ENCODE results near the gene CD180.
A peak's percentile ranks its signal among the peaks of the same experiment; 100 is the strongest.
"Not testable (repeated sequence)": the region's sequence is repeated elsewhere in the genome, so short reads cannot be mapped to it uniquely, and the experiment has no call there.

CD180 gene

DNA sequence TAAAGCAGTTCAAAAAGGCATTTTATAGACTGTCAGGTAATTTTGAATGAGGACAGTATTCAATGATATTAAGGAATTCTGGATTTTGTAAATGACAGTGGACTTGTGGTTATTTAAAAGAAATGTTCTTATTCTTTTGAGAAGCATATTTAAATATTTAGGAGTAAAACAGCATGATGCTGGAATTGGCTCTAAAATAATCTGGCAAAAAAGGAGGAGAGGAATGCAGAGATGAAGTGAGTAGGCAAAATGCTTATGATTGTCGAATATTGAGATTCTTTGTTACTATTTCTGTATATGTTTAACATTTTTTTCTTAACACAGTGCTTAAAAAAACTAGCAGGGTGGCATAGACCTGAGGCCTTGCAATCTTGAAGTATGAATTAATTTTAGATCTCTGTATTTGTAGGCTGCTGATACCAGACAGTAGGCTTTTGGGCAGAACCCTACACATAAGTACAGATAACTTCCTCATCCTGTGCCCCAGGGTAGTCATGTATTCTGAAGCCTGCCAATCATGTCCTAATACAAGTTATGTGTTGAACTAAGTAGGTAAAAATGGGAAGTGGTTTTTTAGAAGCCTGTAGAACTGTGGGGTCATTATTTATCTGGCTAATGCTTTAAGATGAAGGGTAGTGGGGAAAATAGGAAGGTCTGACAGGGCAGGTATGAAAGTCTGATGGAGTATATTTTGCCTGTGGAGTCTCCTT is 9.4 kb downstream of the CD180 start:
- DNase-seq: no peak

DNA sequence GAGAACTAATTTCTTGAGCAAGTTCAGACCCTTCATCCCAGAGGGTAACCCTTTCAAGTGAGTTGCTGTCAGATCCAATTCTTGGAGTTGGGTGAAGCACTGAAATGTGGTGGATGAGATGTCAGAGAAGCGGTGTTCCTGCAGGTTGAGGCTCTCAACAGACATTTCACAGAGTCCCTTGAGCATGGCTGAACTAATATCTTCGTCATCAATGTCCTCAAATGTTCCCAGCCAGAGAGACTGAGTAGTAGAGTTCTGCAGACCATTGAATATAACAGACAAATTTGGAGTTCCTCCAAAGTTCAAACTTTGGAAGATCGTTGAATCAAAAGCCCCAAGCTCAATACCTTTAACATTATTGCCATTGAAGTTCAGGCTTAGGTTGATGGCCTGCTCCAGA is 12.7 kb downstream of the CD180 start:
- no peak for DNase-seq

DNA sequence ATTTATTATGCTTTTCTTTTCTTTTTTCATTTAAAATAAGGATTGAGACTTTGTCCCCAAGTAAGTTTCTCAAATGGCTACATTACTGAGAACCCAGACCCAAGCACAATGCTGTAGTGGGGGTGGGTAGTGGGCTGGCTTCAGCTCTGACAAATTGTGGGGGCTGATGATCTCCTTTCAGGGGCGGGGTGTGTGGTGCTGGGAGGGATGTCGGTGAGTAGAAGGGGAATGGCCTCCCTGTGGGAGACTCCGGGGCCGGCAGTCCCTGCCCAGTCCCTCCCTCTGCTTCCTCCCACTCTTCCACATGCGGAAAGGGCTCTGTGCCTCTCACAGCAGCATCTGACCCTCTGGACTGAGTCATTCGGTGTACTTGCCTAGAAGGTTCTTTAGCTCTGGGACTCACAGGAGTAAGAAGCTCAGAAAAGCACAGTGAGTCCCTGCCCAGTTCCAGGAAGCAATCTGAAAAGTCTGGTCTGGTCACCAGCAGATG is 14.3 kb downstream of the CD180 start:
- DNase-seq: no peak

DNA sequence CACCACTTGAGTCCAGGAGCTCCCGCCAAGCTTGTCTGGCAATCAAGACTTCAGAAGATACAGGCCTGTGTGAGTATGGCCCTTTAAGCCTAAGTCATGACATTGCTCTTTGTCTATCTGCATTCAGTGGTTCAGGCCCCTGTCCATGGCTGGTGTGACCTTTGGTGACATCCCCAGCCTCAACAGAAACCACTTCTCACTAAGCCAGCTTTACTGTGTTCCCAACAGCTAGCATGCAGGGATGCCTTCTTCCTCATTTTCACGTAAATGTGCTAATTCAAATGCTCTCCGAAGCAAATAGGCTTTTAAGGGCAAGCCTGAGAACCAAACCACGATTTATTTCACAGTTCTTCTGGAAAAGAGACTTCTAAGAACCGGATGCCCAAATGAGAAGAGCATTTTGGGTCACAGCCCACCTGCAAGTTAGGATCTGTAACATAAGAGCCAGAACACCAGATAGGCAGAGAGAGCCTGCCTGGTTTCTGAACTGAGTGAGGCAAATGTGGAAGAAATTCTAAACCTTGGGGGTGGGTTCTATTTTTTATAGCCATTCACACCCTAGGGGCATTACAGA is 14.9 kb downstream of the CD180 start:
- DNase-seq: no peak

DNA sequence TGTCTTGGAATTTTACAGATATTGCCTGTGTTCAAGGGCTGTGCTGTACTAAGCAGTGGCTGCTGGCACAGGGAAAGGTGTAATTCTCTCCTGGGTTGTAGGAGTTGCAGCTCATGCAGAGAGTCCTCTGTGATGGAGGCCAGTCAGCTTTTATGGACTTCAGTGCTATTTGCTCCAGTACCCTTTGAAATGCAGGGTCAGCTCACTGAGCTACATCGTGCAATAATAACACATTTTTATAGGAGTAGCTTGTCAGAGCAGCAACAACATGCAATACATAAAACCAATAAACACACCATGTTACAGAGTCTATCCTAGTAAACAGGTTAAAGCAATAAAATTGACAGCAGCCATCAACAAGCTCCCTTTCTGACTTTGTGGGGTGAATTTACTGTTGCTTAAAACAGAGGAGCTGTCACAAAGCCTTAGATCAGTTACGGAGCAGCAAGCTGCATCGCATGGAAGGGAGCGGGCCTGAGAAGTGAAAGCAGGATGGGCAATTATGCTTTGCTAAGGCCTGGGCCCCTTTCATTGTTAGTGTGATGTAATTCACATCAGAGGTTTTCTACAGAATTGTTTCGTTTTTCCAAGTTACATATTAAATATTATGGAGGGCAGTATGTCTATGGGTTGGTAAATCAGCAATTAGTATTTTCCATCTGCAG is 16.8 kb downstream of the CD180 start:
- no peak for DNase-seq

DNA sequence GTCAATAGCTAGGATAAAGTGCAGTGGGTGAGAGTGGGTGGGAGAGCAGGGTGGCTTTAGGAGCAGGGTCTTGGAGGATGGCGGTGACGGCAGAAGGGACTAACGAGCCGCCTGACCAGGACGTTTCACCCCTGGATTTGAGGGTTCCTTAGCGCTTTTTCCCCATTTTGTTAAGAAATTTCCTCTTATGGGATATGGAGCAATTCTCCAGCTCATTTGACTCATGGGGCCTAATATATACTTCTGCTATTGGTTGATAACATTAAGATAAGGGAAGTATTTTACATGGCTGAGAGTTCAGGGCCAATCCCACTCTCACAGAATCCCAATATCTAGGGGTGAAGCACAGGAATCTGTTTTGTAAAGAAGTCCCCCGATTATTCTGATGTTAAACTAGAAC is 17.6 kb downstream of the CD180 start:
- DNase-seq: no peak

DNA sequence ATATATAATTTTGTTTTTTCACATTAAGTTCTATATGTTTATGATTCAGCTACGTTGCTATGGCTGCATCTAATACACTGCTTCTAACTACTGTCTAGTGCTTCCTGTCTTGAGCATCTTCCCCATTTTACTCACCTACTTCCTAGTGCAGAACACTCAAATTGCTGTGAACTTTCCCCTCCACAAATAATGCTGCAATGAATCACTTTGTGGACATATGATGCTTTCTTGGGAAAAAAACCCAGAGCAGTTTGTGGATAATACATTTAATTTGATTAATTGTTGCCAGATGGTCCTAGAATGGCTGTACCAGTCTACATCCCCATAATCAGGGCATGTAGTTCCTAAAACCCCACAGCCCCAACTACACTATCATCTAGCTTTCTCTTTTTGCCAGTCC is 18.5 kb downstream of the CD180 start:
- DNase-seq: no peak

DNA sequence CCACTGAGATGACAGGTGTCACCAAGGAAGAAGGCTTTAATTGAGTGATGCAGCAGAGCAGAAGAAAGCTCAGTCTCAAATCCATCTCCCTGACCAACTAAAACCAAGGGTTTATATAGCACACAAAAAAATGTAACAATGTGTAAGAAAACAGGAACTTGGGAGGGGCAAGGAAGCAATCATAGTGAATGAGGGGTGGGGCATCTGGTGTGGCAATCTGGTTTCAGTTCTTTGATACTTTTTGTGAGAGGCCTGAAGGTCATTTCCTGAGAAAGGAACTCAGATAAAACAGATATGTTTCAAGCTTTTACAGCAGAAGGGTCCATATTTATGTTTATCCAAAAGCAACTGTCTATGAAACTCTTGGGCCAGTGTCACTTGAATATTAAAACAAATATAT is 19.7 kb downstream of the CD180 start:
- no peak for DNase-seq

DNA sequence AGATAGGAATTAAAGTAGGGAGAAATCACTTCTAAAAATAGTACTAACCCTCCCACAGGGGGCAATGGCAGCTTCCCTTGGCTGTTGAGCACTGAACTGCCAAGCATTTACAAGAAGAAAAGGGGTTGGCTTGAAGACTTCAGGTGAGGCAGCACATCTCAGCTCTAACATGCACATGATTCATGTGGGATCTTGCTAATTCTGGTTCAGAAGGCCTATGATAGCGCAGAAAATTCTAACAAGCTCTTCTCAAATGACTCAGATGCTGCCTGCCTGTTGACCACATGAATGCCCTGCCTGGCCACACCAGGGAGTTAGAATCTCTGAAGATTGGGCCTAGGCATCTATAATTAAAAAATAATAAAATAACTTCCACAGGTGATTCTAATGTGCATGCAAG is 22.6 kb downstream of the CD180 start:
- DNase-seq: no peak

DNA sequence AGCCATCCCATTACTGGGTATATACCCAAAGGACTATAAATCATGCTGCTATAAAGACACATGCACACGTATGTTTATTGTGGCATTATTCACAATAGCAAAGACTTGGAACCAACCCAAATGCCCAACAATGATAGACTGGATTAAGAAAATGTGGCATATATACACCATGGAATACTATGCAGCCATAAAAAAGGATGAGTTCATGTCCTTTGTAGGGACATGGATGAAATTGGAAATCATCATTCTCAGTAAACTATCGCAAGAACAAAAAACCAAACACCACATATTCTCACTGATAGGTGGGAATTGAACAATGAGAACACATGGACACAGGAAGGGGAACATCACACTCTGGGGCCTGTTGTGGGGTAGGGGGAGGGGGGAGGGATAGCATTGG is 23.2 kb downstream of the CD180 start:
- not testable (repeated sequence) for DNase-seq

DNA sequence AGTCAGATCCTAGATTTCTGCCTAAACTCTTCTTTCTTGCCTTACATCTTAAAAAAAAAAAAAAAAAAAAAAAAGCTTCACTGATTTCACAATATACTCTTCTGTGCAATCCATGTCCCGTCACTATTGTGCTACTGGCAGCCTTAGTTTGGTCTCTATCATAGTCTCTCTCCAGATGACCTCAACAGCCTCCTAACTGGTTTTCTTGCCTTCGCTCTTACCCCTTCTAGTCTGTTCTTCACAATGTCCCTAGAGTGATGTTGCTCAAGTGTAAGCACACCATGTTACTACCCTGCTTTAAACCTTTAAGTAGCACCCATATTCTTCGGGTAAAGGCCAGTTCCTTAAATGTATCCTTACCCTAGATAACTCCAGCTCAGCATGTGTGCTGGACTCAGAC is 25.8 kb downstream of the CD180 start:
- no peak for DNase-seq

DNA sequence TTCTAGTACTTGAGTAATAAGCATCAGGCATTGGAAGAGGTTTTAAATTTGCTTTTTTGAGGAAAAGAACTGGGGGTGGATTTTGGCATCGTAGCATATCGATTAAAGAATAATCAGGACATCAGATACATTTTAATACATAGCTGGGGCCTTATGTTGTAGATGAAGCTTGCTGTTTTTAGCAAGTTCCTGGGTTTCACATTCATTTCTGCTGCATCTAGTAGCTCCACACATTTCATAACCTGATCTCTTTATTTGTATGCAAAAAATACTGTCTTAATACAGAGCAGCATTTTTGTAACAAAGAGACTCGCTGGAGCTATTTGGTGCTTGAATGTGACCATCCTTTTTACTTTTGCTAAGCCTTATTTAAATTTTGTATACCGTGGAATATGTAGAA is 28.5 kb downstream of the CD180 start:
- DNase-seq: peak in 1 of 5 experiments; percentile 39

DNA sequence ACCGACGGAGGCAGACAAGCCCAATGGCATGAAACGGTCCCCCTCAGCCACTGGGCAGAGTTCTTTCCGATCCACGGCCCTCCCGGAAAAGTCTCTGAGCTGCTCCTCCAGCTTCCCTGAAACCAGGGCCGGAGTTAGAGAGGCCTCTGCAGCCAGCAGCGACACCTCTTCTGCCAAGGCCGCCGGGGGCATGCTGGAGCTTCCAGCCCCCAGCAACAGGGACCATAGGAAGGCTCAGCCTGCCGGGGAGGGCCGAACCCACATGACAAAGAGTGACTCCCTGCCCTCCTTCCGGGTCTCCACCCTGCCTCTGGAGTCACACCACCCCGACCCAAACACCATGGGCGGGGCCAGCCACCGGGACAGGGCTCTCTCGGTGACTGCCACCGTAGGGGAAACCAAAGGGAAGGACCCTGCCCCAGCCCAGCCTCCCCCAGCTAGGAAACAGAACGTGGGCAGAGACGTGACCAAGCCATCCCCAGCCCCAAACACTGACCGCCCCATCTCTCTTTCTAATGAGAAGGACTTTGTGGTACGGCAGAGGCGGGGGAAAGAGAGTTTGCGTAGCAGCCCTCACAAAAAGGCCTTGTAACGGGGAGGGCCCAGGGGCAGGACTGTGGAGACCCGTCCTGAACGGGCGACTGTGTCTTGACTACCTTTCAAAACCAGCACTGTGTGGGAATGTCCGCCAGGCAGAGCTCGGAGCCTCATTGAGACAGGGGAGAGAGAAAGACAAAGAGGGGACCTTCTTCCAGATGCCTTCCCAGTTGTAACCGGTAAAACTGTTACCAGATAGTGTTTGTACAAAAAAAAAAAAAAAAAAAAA is 29.9 kb downstream of the CD180 start:
- peak; percentile 46 to 93 (median 66) for DNase-seq

DNA sequence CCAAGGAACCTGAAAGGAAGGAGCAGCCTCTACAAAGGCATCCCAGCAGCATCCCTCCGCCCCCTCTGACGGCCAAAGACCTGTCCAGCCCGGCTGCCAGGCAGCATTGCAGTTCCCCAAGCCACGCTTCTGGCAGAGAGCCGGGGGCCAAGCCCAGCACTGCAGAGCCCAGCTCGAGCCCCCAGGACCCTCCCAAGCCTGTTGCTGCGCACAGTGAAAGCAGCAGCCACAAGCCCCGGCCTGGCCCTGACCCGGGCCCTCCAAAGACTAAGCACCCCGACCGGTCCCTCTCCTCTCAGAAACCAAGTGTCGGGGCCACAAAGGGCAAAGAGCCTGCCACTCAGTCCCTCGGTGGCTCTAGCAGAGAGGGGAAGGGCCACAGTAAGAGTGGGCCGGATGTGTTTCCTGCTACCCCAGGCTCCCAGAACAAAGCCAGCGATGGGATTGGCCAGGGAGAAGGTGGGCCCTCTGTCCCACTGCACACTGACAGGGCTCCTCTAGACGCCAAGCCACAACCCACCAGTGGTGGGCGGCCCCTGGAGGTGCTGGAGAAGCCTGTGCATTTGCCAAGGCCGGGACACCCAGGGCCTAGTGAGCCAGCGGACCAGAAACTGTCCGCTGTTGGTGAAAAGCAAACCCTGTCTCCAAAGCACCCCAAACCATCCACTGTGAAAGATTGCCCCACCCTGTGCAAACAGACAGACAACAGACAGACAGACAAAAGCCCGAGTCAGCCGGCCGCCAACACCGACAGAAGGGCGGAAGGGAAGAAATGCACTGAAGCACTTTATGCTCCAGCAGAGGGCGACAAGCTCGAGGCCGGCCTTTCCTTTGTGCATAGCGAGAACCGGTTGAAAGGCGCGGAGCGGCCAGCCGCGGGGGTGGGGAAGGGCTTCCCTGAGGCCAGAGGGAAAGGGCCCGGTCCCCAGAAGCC is 30.8 kb downstream of the CD180 start:
- DNase-seq: peak; percentile 53 to 90 (median 73)

DNA sequence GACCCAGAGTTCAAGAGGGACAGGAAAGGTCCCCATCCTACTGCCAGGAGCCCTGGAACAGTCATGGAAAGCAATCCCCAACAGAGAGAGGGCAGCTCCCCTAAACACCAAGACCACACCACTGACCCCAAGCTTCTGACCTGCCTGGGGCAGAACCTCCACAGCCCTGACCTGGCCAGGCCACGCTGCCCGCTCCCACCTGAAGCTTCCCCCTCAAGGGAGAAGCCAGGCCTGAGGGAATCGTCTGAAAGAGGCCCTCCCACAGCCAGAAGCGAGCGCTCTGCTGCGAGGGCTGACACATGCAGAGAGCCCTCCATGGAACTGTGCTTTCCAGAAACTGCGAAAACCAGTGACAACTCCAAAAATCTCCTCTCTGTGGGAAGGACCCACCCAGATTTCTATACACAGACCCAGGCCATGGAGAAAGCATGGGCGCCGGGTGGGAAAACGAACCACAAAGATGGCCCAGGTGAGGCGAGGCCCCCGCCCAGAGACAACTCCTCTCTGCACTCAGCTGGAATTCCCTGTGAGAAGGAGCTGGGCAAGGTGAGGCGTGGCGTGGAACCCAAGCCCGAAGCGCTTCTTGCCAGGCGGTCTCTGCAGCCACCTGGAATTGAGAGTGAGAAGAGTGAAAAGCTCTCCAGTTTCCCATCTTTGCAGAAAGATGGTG is 31.6 kb downstream of the CD180 start:
- no peak for DNase-seq

DNA sequence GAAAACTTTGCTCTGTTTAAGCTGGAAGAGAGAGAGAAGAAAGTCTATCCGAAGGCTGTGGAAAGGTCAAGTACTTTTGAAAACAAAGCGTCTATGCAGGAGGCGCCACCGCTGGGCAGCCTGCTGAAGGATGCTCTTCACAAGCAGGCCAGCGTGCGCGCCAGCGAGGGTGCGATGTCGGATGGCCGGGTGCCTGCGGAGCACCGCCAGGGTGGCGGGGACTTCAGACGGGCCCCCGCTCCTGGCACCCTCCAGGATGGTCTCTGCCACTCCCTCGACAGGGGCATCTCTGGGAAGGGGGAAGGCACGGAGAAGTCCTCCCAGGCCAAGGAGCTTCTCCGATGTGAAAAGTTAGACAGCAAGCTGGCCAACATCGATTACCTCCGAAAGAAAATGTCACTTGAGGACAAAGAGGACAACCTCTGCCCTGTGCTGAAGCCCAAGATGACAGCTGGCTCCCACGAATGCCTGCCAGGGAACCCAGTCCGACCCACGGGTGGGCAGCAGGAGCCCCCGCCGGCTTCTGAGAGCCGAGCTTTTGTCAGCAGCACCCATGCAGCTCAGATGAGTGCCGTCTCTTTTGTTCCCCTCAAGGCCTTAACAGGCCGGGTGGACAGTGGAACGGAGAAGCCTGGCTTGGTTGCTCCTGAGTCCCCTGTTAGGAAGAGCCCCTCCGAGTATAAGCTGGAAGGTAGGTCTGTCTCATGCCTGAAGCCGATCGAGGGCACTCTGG is 32.6 kb downstream of the CD180 start:
- no peak for DNase-seq

DNA sequence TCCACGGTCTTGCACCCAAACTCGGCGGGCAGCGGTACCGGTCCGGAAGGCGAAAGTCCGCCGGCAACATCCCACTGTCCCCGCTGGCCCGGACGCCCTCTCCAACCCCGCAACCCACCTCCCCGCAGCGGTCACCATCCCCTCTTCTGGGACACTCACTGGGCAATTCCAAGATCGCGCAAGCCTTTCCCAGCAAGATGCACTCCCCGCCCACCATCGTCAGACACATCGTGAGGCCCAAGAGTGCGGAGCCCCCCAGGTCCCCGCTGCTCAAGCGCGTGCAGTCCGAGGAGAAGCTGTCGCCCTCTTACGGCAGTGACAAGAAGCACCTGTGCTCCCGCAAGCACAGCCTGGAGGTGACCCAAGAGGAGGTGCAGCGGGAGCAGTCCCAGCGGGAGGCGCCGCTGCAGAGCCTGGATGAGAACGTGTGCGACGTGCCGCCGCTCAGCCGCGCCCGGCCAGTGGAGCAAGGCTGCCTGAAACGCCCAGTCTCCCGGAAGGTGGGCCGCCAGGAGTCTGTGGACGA is 33.3 kb downstream of the CD180 start:
- no peak for DNase-seq

DNA sequence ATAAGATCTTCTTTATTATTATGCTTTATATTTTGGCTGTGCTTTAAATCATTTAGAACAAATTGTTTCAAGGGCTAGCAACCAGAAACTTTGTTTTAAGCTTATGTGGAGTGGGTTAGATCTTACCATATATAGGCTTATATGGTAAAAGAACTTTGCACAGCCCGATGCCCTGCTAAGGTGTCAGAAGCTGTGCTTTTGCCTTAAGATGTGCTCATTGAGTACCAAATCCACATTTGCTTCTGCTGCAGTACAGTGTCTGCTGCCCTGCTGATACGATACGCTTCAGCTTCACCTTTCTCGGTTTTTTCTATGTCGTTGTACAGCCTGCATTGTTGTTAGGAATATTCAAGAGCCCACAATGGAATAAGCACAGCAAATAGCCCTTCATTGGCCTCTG is 34.8 kb downstream of the CD180 start:
- DNase-seq: peak in 1 of 5 experiments; percentile 41

DNA sequence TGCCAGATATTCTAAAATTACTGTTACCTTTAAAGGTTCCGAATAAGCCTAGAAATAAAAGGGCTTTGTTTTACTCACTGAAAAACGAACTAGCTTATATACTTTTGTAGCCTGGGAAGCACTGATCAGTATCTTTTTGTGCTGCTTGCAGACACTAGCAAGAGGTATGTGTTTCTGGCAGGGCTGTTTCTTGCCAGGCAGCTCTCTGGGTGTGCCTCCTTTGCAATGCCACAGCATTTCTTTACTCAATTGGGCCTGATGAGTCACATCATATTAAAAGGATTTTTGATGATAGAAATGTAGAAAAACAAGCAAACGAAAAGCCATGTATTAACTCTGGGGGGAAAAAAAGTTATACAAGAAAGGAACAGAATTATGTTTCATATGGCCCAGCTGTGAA is 35.6 kb downstream of the CD180 start:
- DNase-seq: peak in 1 of 5 experiments; percentile 86

DNA sequence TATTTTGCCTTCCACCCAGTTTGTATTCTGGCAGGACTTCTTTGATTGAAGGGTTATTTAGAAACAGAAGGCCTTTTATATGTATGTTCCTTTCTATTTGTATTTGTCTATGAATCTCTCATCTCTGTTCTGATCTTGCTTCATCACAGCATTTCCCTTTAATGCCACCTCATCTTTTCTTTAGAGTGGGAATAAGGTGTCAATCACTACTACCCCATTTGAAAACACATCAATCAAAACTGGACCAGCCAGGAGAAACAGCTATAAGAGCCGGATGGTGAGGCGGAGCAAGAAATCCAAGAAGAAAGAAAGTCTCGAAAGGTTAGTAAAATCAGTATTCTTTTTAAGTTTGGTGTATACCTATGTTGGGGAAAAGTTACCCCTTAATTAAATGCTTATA is 36.3 kb downstream of the CD180 start:
- peak in 1 of 5 experiments; percentile 23 for DNase-seq

All from T-helper 2 cell (primary cell).